Stimulated activated CD4-positive, alpha-beta T cell treated with anti-CD3 and anti-CD28 coated beads, Interleukin-4, amount 100 ng/mL, for 1 hour (primary cell): Measurements from ENCODE around the gene VIPAS39.

Source experiments
- DNase-seq: peaks from one replicate; pipeline ENCODE4 v3.0.0-alpha.2; 2020

Gene VIPAS39

GRCh38 chr14:77400216-77400615 lies 57.2 kb downstream of the VIPAS39 start:
- DNase-seq: no peak

- DNase-seq: no peak
Observed at GRCh38 chr14:77390188-77390587, 67.2 kb downstream of the VIPAS39 start.

DNA sequence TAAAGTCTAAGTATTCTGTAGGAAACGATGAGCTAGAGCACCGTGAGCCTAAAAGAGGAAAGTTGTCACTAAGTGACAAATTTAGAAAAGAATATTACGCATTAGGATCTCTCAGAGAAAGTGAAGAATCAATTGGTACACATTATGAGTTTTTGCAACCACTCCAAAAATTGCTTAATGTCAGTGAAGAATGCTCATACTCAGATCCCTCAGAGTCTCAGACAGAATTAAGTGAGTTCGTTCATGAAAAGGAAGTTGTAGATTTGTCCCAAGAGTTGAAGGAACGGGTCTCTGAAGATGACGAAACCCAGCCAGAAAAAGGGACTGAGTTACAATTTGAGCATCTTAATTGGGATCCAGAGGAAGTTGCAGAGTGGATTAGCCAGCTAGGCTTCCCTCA lies 78.7 kb downstream of the VIPAS39 start:
- DNase-seq: no peak

- DNase-seq: no peak
Observed at GRCh38 chr14:77377502-77377844, 79.9 kb downstream of the VIPAS39 start.

DNA sequence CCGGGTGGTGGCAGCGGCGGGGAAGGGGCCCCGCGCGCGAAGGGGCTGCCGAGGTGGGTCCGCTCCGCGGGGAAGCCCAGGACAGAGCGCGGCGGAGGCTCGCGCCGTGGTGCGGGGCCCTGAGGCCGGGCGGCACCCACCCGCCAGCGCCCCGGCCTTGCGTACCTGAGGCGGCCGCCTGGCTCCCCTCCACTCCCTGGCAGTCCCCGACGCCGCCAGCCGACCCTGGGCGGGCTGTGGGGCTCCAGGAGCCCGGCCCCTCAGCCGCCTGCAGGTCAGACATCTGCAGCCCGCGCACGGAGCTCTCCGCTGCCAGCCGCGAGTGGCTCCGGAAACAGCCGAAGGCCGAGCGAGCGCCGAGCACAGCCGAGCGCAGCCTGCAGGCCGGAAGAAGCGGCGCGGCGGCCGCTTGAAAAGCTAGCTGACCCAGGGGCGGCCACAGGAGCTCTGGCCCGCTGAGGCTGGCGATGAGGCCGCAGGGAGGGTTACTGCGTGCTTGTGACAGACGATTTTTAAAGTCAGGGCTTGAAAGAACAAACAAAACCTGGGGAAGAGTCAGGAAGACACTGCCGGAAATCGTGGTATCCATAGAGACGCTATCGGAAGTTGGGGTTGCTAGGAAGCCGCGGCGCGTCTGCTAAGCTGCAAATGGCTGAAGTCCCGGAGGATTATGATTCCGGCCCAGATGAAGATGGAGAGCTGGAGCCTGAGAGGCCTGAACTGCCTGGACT lies 80.5 kb downstream of the VIPAS39 start, which contains the start of the genes SAMD15 and TMED8:
Gene SAMD15, plus strand, starts transcription at position 609 of the 731 bp plus-strand sequence. Its CDS starts 40 bp downstream, at position 649.
Gene TMED8, minus strand, starts transcription at position 324 of the 731 bp plus-strand sequence. Its CDS starts 41 bp downstream, at position 283.
- DNase-seq: peak; percentile 87
